Left ventricle myocardium inferior (tissue), 1 donor: Measurements from ENCODE around the gene STX8. TPM values are rescaled to one million over a fixed set of nuclear protein-coding genes. Genes with fewer than 3 reads are reported as not detected.
A peak's percentile ranks its signal among the peaks of the same experiment; 100 is the strongest.

ENCODE experiments used
- DNase-seq: peaks from one replicate; pipeline ENCODE4 v3.0.0-alpha.2; 2020
- H3K27ac ChIP-seq: fragments of 200-600 bp; replicated peaks from 2 replicates; pipeline ENCODE4 v1.8.0; 2021
- H3K27me3 ChIP-seq: fragments of 200-600 bp; 2 replicates; pipeline ENCODE4 v1.8.0; 2021; ENCODE audit warnings: low read depth
- H3K36me3 ChIP-seq: fragments of 200-600 bp; 2 replicates; pipeline ENCODE4 v1.8.0; 2021
- H3K4me1 ChIP-seq: fragments of 200-600 bp; 2 replicates; pipeline ENCODE4 v1.8.0; 2021
- H3K4me3 ChIP-seq: fragments of 200-600 bp; 2 replicates; pipeline ENCODE4 v1.8.0; 2021; ENCODE audit warnings: mild to moderate bottlenecking, moderate library complexity
- H3K9me3 ChIP-seq: fragments of 200-600 bp; replicated peaks from 2 replicates; pipeline ENCODE4 v1.8.0; 2021
- CTCF ChIP-seq: fragments of 200-600 bp; IDR thresholded peaks from 2 replicates; pipeline ENCODE4 v1.8.0; 2021; ENCODE audit warnings: antibody characterized with exemption, mild to moderate bottlenecking, borderline replicate concordance
- intact Hi-C: fragments of 100-400 bp; cut with micrococcal nuclease; formaldehyde crosslinking; loops from one replicate; pipeline ENCODE4 v1.11.0; 2022
- total RNA-seq: library from RNA; stranded (reverse); fragmentation: NEBNext Ultra II Directional; extraction: Animal tissue kit (Norgen Biotek cat#: 25700); gene quantifications from one replicate; pipeline ENCODE4 v1.2.1, GENCODE V29; 2021
- donor health status: DM: no; HTN: yes; CAD: no; lungs with severe emphysema.

STX8 gene
- total RNA-seq, 1 donor from 2014 or later: 61.3 TPM

GRCh38 chr17:9247401-9247938 is 328.1 kb downstream of the STX8 start:
- no peak overlapping the region for H3K4me3 ChIP-seq
- H3K4me1 ChIP-seq: peaks cover 22% of the 10 kb centered on the region
- no peaks in the 10 kb centered on the region for H3K9me3 ChIP-seq
- no peak overlapping the region for H3K27ac ChIP-seq
- no peak for TF ChIP-seq CTCF
- no peak for DNase-seq
- H3K27me3 ChIP-seq: no peaks in the 10 kb centered on the region
- peaks cover 10% of the 10 kb centered on the region for H3K36me3 ChIP-seq
- intact Hi-C loops: no loop called here

- no peaks in the 10 kb centered on the region for H3K9me3 ChIP-seq
- no peaks in the 10 kb centered on the region for H3K27me3 ChIP-seq
- intact Hi-C loops: no loop called here
- H3K4me1 ChIP-seq: peaks cover 50% of the 10 kb centered on the region
- TF ChIP-seq CTCF: no peak
- peaks cover 10% of the 10 kb centered on the region for H3K36me3 ChIP-seq
- peak overlapping the region; percentile 48 for H3K27ac ChIP-seq
- no peak overlapping the region for H3K4me3 ChIP-seq
- no peak for DNase-seq
Observed at GRCh38 chr17:9244066-9245052, 331.3 kb downstream of the STX8 start.

- intact Hi-C loops: no loop called here
- TF ChIP-seq CTCF: no peak
- no peak for DNase-seq
- Histone ChIP-seq H3K9me3 (no peaks in the 10 kb centered on the region), H3K4me1 (peaks cover 60% of the 10 kb centered on the region), H3K4me3 (no peak overlapping the region), H3K27me3 (no peaks in the 10 kb centered on the region), H3K36me3 (peaks cover 1% of the 10 kb centered on the region), H3K27ac (peak overlapping the region; percentile 97)
Observed at GRCh38 chr17:9242983-9243382, 332.6 kb downstream of the STX8 start.

- no peak for DNase-seq
Observed at GRCh38 chr17:9242497-9242881, 333.1 kb downstream of the STX8 start.

More at GRCh38 chr17:9242497-9242881, 333.1 kb downstream of the STX8 start:
- no peaks in the 10 kb centered on the region for H3K27me3 ChIP-seq
- H3K4me1 ChIP-seq: peaks cover 60% of the 10 kb centered on the region
- no peak for TF ChIP-seq CTCF
- no peaks in the 10 kb centered on the region for H3K36me3 ChIP-seq
- H3K27ac ChIP-seq: peak overlapping the region; percentile 97
- H3K4me3 ChIP-seq: no peak overlapping the region
- intact Hi-C loops: no loop called here
- H3K9me3 ChIP-seq: no peaks in the 10 kb centered on the region
